ENCODE measurements around the gene NUP214. TPM values are rescaled to one million over a fixed set of nuclear protein-coding genes. Genes with fewer than 3 reads are reported as not detected.

The NUP214 gene
- total and polyA plus RNA-seq, 2 of the 4 experiments (the other 2 are of a cell fraction) = 7.9 to 13.4 TPM

GRCh38 chr9:131260751-131261452 is 135.5 kb downstream of the NUP214 start:
- Histone ChIP-seq H2AK9ac (replicated peaks; ENCODE audit: low read depth, low read length, poor library complexity) (no peak overlapping the region), H3K27me3 (ENCODE audit: control insufficient read depth, insufficient read depth, low read length) (peaks cover 3% of the 10 kb centered on the region; the same call in 1 of the 2 replicates), H4K8ac (ENCODE audit: low read depth in 2 of 2, low read length in 2 of 2) (no peak overlapping the region), H3K23ac (ENCODE audit: low read depth, low read length) (no peak overlapping the region), H3K9me3 (ENCODE audit: control insufficient read depth, insufficient read depth, low read length) (no peaks in the 10 kb centered on the region), H3K79me1 (ENCODE audit: low read depth in 1 of 2, low read length in 2 of 2) (0 out of 4 replicates have a peak, but pooled peaks cover 0 to 2% of the 10 kb centered on the region in 2 experiments), H2AK5ac (ENCODE audit: low read depth, low read length) (no peak overlapping the region), H3K9me1 (ENCODE audit: insufficient read depth, low read length) (peaks cover 5% of the 10 kb centered on the region; the same call in 1 of the 2 replicates), H4K20me1 (ENCODE audit: insufficient read depth, low read length) (no peaks in the 10 kb centered on the region), H3K4me1 (ENCODE audit: control insufficient read depth, insufficient read depth, low read length) (peaks cover 7% of the 10 kb centered on the region), H2BK120ac (ENCODE audit: low read depth, low read length) (no peak overlapping the region), H3K9ac (ENCODE audit: low read depth, low read length) (no peak overlapping the region), H3K4ac (ENCODE audit: low read depth, low read length) (no peak overlapping the region), H3K27ac (ENCODE audit: insufficient read depth, low read length) (no peak overlapping the region), H3K4me2 (ENCODE audit: low read depth, low read length) (no peak overlapping the region), H3K56ac (ENCODE audit: extremely low read depth, insufficient read depth, low read length) (no peak overlapping the region), H2AFZ (replicated peaks; ENCODE audit: low read length, poor library complexity) (no peak overlapping the region), H3K18ac (ENCODE audit: low read depth, low read length) (no peak overlapping the region), H3K36me3 (ENCODE audit: control insufficient read depth, insufficient read depth, low read length) (no peaks in the 10 kb centered on the region), H4K5ac (ENCODE audit: low read depth, low read length) (no peak overlapping the region), H3K14ac (replicated peaks; ENCODE audit: low read depth, low read length) (no peak overlapping the region), H4K91ac (ENCODE audit: insufficient read depth, low read depth, low read length) (no peak overlapping the region), H2BK5ac (ENCODE audit: low read depth, low read length, poor library complexity, severe bottlenecking) (no peak overlapping the region), H2BK15ac (ENCODE audit: low read depth, low read length) (no peak overlapping the region), H3K4me3 (ENCODE audit: insufficient read depth, low read depth, low read length) (no peak overlapping the region), H2BK20ac (ENCODE audit: low read depth, low read length) (no peak overlapping the region)
- BruUV-seq (replicated peaks) = no TSS peak
- ChIA-PET POLR2A (ENCODE audit: unreplicated experiment) (no interaction called here), CTCF (no interaction called here)
- no peak for DNase-seq
- ATAC-seq (ENCODE audit: low read depth) = no peak
- WGBS, 2 experiments (ENCODE audit: extremely low coverage in 2 of 2, insufficient read length in 1 of 2) = 87% methylated on average over 5 of the region's 33 CpGs; no CpG with 5 or more reads in 1 of the 2 experiments
- in situ Hi-C loops (cut with MboI; ENCODE audit: low sequenced_read_pairs) = no loop called here
- TF ChIP-seq, protein P1, sequence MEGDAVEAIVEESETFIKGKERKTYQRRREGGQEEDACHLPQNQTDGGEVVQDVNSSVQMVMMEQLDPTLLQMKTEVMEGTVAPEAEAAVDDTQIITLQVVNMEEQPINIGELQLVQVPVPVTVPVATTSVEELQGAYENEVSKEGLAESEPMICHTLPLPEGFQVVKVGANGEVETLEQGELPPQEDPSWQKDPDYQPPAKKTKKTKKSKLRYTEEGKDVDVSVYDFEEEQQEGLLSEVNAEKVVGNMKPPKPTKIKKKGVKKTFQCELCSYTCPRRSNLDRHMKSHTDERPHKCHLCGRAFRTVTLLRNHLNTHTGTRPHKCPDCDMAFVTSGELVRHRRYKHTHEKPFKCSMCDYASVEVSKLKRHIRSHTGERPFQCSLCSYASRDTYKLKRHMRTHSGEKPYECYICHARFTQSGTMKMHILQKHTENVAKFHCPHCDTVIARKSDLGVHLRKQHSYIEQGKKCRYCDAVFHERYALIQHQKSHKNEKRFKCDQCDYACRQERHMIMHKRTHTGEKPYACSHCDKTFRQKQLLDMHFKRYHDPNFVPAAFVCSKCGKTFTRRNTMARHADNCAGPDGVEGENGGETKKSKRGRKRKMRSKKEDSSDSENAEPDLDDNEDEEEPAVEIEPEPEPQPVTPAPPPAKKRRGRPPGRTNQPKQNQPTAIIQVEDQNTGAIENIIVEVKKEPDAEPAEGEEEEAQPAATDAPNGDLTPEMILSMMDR (conservative IDR thresholded peaks at IDR 0.05; ENCODE audit: low read depth, low read length) = no peak
- no peak for TF ChIP-seq BHLHE40 (IDR thresholded peaks at IDR 0.05; ENCODE audit: low read depth, low read length)
- TF ChIP-seq RFX5 (IDR thresholded peaks at IDR 0.05; ENCODE audit: low read depth, low read length) = no peak
- TF ChIP-seq RCOR1 (IDR thresholded peaks at IDR 0.05; ENCODE audit: insufficient replicate concordance, low read length) = no peak
- dilution Hi-C loops (cut with HindIII; ENCODE audit: low sequenced_read_pairs, unreplicated experiment) = no loop called here
- intact Hi-C loops (cut with micrococcal nuclease) = no loop called here
